K562 (cell line): ENCODE measurements around the gene TP53RK. TPM values are rescaled to one million over a fixed set of nuclear protein-coding genes. Genes with fewer than 3 reads are reported as not detected.

Source experiments
- BHLHE40 ChIP-seq: IDR thresholded peaks from 2 replicates; pipeline ENCODE4 v1.6.1; 2011; ENCODE audit warnings: low read length, improper control_type of control experiment
- CBFA2T2 ChIP-seq: fragments of 450-650 bp; conservative IDR thresholded peaks from 2 replicates; pipeline ENCODE4 v1.6.1; 2017; ENCODE audit warnings: mild to moderate bottlenecking
- CBFA2T3 ChIP-seq: fragments of 450-650 bp; IDR thresholded peaks from 2 replicates; pipeline ENCODE4 v1.6.1; 2017
- CCNT2 ChIP-seq: IDR thresholded peaks from 2 replicates; pipeline ENCODE4 v1.6.1; 2011; ENCODE audit warnings: borderline replicate concordance, low read depth, mild to moderate bottlenecking, moderate library complexity, mixed read lengths, low read length; ENCODE audit not compliant: insufficient read length; ENCODE audit errors: extremely low read depth
- EP300 ChIP-seq: IDR thresholded peaks from 2 replicates; pipeline ENCODE4 v1.6.1; 2012; ENCODE audit warnings: low read length, improper control_type of control experiment
- EP400 ChIP-seq: fragments of 450-650 bp; IDR thresholded peaks from 2 replicates; pipeline ENCODE4 v1.6.1; 2017; ENCODE audit warnings: antibody characterized with exemption, mild to moderate bottlenecking, moderate library complexity
- MGA ChIP-seq: fragments of 450-650 bp; IDR thresholded peaks from 2 replicates; pipeline ENCODE4 v1.6.1; 2016; ENCODE audit warnings: mild to moderate bottlenecking, moderate library complexity
- NFE2 ChIP-seq: IDR thresholded peaks from 2 replicates; pipeline ENCODE4 v1.6.1; 2014; ENCODE audit warnings: antibody characterized with exemption, low read depth
- SIX5 ChIP-seq, 2 experiments: IDR thresholded peaks; 2 replicates each; pipeline ENCODE4 v1.6.1; 2011; ENCODE audit warnings: low read length in 2 of 2, borderline replicate concordance in 1 of 2, low read depth in 1 of 2, mild to moderate bottlenecking in 1 of 2, moderate library complexity in 1 of 2; ENCODE audit not compliant: insufficient read depth in 1 of 2
- SNIP1 ChIP-seq: fragments of 450-650 bp; IDR thresholded peaks from 2 replicates; pipeline ENCODE4 v1.7.1; 2017; ENCODE audit warnings: low read depth, mild to moderate bottlenecking
- TAL1 ChIP-seq: fragments of 450-650 bp; IDR thresholded peaks from 2 replicates; pipeline ENCODE4 v1.6.1; 2016; ENCODE audit warnings: mild to moderate bottlenecking
- ZNF239 ChIP-seq: fragments of 250-450 bp; sonication (Bioruptor Pico); IDR thresholded peaks from 2 replicates; pipeline ENCODE4 v1.4.0; 2020; ENCODE audit warnings: mild to moderate bottlenecking
- ZNF639 ChIP-seq, 2 experiments: fragments of 200-800 bp in 1 of 2; sonication (Bioruptor generic) in 1 of 2; sonication (generic) in 1 of 2; formaldehyde crosslinking in 1 of 2; IDR thresholded peaks in 1 of 2; conservative IDR thresholded peaks in 1 of 2; 2 replicates each; pipeline versions ENCODE4 v1.5.0 to v1.6.1; 2016 to 2020; ENCODE audit warnings: missing compliant biosample characterization in 1 of 2, missing genetic modification characterization in 1 of 2, missing genetic modification reagents in 1 of 2
- ZNF696 ChIP-seq: fragments of 250-450 bp; sonication (Bioruptor Pico); conservative IDR thresholded peaks from 2 replicates; pipeline ENCODE4 v1.4.0; 2020; ENCODE audit warnings: mild to moderate bottlenecking, moderate library complexity
- polyA plus RNA-seq, 8 experiments: library from polyadenylated mRNA; depleted of rRNA in 4 of 8; stranded (reverse) in 5 of 8; unstranded in 3 of 8; fragments of >200 nt; fragmentation: Nextera tagmentation in 2 of 8; fragmentation: Illumina TruSeq in 1 of 8; extraction: Ambion mirVana in 2 of 8; extraction: Trizol in 1 of 8; gene quantifications; 2 replicates each; pipeline versions ENCODE4 v1.2.1 to v1.2.3, GENCODE V29; 2011 to 2014; ENCODE audit warnings: inconsistent platforms in 1 of 8, missing spikeins in 1 of 8
- total RNA-seq, 7 experiments: library from RNA; depleted of rRNA in 6 of 7; stranded (reverse); fragments of >200 nt in 6 of 7; fragmentation: Illumina TruSeq in 2 of 7; extraction: Trizol in 2 of 7; gene quantifications; 2 replicates each; pipeline versions ENCODE4 v1.2.1 to v1.2.3, GENCODE V29; 2011 to 2021; ENCODE audit warnings: low replicate concordance in 1 of 7

The TP53RK gene
- total and polyA plus RNA-seq, 9 of the 15 experiments (the other 6 are each of a cell fraction or from before 2014, with no cell fraction given): 2.9 to 43.5 (median 17.2) TPM

GRCh38 chr20:46683011-46683667, 6.1 kb downstream of the TP53RK start (continued):
- TF ChIP-seq CCNT2: peak; percentile 25
- TF ChIP-seq MGA: peak; percentile 56
- TF ChIP-seq CBFA2T2: peak; percentile 60
- peak in 1 of 2 experiments; percentile 54; a peak in 2 of 4 replicates for TF ChIP-seq ZNF639 (CRISPR knock-in tag; conservative IDR thresholded peaks at IDR 0.05 in 1 of 2, IDR thresholded peaks at IDR 0.05 in 1 of 2)
- TF ChIP-seq SNIP1: no peak
- TF ChIP-seq BHLHE40: peak; percentile 29; the same call in 1 of the 2 replicates
- no peak for TF ChIP-seq NFE2
- TF ChIP-seq TAL1: peak; percentile 67
- TF ChIP-seq EP300: 0 out of 2 replicates have a peak, but pooled peaks have one; percentile 30
- TF ChIP-seq SIX5 (IDR thresholded peaks at IDR 0.05; ENCODE audit: borderline replicate concordance in 1 of 2, insufficient read depth in 1 of 2, low read depth in 1 of 2, low read length in 2 of 2): no peak
- TF ChIP-seq ZNF696 (CRISPR knock-in tag): no peak
- peak; percentile 23 for TF ChIP-seq EP400
- TF ChIP-seq CBFA2T3: peak; percentile 73
- TF ChIP-seq ZNF239 (CRISPR knock-in tag): no peak
